GM12892 (cell line): ENCODE measurements around the gene DZANK1.

ENCODE experiments used
- POLR2A ChIP-seq: IDR thresholded peaks from 2 replicates; pipeline ENCODE4 v1.6.1; 2011; ENCODE audit warnings: low read depth, low read length, control low read depth
- POLR2AphosphoS5 ChIP-seq: IDR thresholded peaks from 2 replicates; pipeline ENCODE4 v1.6.1; 2011; ENCODE audit warnings: low read depth, low read length, control low read depth

- TF ChIP-seq POLR2AphosphoS5 (no peak), POLR2A (no peak)
These were observed 103.1 kb downstream of the DZANK1 start for GRCh38 chr20:18363708-18364107.
